ENCODE measurements around the gene TSHZ2.
"Not testable (repeated sequence)": the region's sequence is repeated elsewhere in the genome, so short reads cannot be mapped to it uniquely, and the experiment has no call there.

TSHZ2 gene

GRCh38 chr20:52965380-52965779, 6.8 kb upstream of the TSHZ2 start:
- no peak for DNase-seq

- no peak for DNase-seq
These were observed 6.3 kb upstream of the TSHZ2 start for GRCh38 chr20:52965819-52966218.

GRCh38 chr20:52966543-52966942, 5.6 kb upstream of the TSHZ2 start:
- DNase-seq, result not testable (repeated sequence)

GRCh38 chr20:52971498-52972189, 514 bp upstream of the TSHZ2 start:
- no peak for DNase-seq

GRCh38 chr20:52972965-52973819, 1.0 kb downstream of the TSHZ2 start:
- peak; percentile 71 for DNase-seq

- DNase-seq, result no peak
These were observed 2.0 kb downstream of the TSHZ2 start for GRCh38 chr20:52974179-52974594.

- DNase-seq, result peak; percentile 50
These were observed 3.0 kb downstream of the TSHZ2 start for GRCh38 chr20:52975029-52975732.

GRCh38 chr20:52975803-52976531, 3.8 kb downstream of the TSHZ2 start:
- no peak for DNase-seq

GRCh38 chr20:52978851-52979250, 6.7 kb downstream of the TSHZ2 start:
- DNase-seq, result no peak

- DNase-seq, result no peak
These were observed 8.9 kb downstream of the TSHZ2 start for GRCh38 chr20:52981051-52981450.

- no peak for DNase-seq
These were observed 11.7 kb downstream of the TSHZ2 start for GRCh38 chr20:52983726-52984450.

- DNase-seq, result no peak
These were observed 12.3 kb downstream of the TSHZ2 start for GRCh38 chr20:52984451-52984810.

- no peak for DNase-seq
These were observed 13.5 kb downstream of the TSHZ2 start for GRCh38 chr20:52985687-52986086.

- DNase-seq, result no peak
These were observed 15.1 kb downstream of the TSHZ2 start for GRCh38 chr20:52987295-52987694.

GRCh38 chr20:52991830-52992229, 19.7 kb downstream of the TSHZ2 start:
- no peak for DNase-seq

GRCh38 chr20:52992632-52993031, 20.5 kb downstream of the TSHZ2 start:
- no peak for DNase-seq

- no peak for DNase-seq
These were observed 20.9 kb downstream of the TSHZ2 start for GRCh38 chr20:52993076-52993475.

GRCh38 chr20:52994184-52994970, 22.2 kb downstream of the TSHZ2 start:
- DNase-seq, result no peak

GRCh38 chr20:52996130-52996529, 24.0 kb downstream of the TSHZ2 start:
- no peak for DNase-seq

GRCh38 chr20:52996658-52997057, 24.5 kb downstream of the TSHZ2 start:
- no peak for DNase-seq

- no peak for DNase-seq
These were observed 26.1 kb downstream of the TSHZ2 start for GRCh38 chr20:52998268-52998667.

Data from right hindlimb (tissue), 1 donor.